GM12892 (cell line): ENCODE measurements around the gene KLKB1.

ENCODE experiments used
- POLR2A ChIP-seq: IDR thresholded peaks from 2 replicates; pipeline ENCODE4 v1.6.1; 2011; ENCODE audit warnings: low read depth, low read length, control low read depth
- POLR2AphosphoS5 ChIP-seq: IDR thresholded peaks from 2 replicates; pipeline ENCODE4 v1.6.1; 2011; ENCODE audit warnings: low read depth, low read length, control low read depth

GRCh38 chr4:186260504-186261448, 33.5 kb downstream of the KLKB1 start:
- no peak for TF ChIP-seq POLR2A
- no peak for TF ChIP-seq POLR2AphosphoS5
